Activated CD4-positive, alpha-beta T cell treated with anti-CD3 and anti-CD28 coated beads, Interleukin-2, amount 50 U/mL, for 48 hours (primary cell): Measurements from ENCODE around the gene CGN.

Source experiments
- DNase-seq, 2 experiments: peaks; one replicate each; pipeline ENCODE4 v3.0.0-alpha.2; 2020

CGN gene

GRCh38 chr1:151523326-151523725 is 12.1 kb downstream of the CGN start:
- DNase-seq: no peak

GRCh38 chr1:151524736-151525135 is 13.5 kb downstream of the CGN start:
- DNase-seq: no peak

- DNase-seq: no peak
These were observed 15.7 kb downstream of the CGN start for GRCh38 chr1:151526735-151527525.

- no peak for DNase-seq
These were observed 18.1 kb downstream of the CGN start for GRCh38 chr1:151529211-151529702.

- DNase-seq: no peak
These were observed 18.6 kb downstream of the CGN start for GRCh38 chr1:151529781-151530180.

- no peak for DNase-seq
These were observed 19.3 kb downstream of the CGN start for GRCh38 chr1:151530461-151530860.

- no peak for DNase-seq
These were observed 22.7 kb downstream of the CGN start for GRCh38 chr1:151533870-151534269.

GRCh38 chr1:151534662-151535278 is 23.6 kb downstream of the CGN start:
- DNase-seq: peak; percentile 87 to 88

GRCh38 chr1:151535326-151536271 is 24.4 kb downstream of the CGN start:
- no peak for DNase-seq

- DNase-seq: no peak
These were observed 25.3 kb downstream of the CGN start for GRCh38 chr1:151536499-151536898.

- DNase-seq: no peak
These were observed 25.9 kb downstream of the CGN start for GRCh38 chr1:151537112-151537511.

- DNase-seq: peak; percentile 25 to 38
These were observed 28.3 kb downstream of the CGN start for GRCh38 chr1:151539321-151540020.

GRCh38 chr1:151540021-151540981 is 29.1 kb downstream of the CGN start, which contains the start of gene TUFT1:
Gene TUFT1, plus strand, starts transcription at chr1:151540309. Its CDS starts 58 bp downstream, at chr1:151540367.
- DNase-seq: peak; percentile 95 to 96

- DNase-seq: peak in 1 of 2 experiments; percentile 2
These were observed 29.8 kb downstream of the CGN start for GRCh38 chr1:151540982-151541377.

- DNase-seq: no peak
These were observed 30.6 kb downstream of the CGN start for GRCh38 chr1:151541752-151542151.

GRCh38 chr1:151542710-151543129 is 31.5 kb downstream of the CGN start:
- DNase-seq: no peak

GRCh38 chr1:151545542-151545941 is 34.4 kb downstream of the CGN start:
- no peak for DNase-seq

GRCh38 chr1:151546011-151546925 is 35.1 kb downstream of the CGN start:
- DNase-seq: no peak

- DNase-seq: no peak
These were observed 36.1 kb downstream of the CGN start for GRCh38 chr1:151547119-151547899.
